Measurements from ENCODE around the gene CACNA2D4. TPM values are rescaled to one million over a fixed set of nuclear protein-coding genes. Genes with fewer than 3 reads are reported as not detected.
"Not testable (repeated sequence)": the region's sequence is repeated elsewhere in the genome, so short reads cannot be mapped to it uniquely, and the experiment has no call there.

Gene CACNA2D4
- total RNA-seq, 4 donors from 2014 or later, result 0.27 to 3.1 (median 0.92) TPM

DNA sequence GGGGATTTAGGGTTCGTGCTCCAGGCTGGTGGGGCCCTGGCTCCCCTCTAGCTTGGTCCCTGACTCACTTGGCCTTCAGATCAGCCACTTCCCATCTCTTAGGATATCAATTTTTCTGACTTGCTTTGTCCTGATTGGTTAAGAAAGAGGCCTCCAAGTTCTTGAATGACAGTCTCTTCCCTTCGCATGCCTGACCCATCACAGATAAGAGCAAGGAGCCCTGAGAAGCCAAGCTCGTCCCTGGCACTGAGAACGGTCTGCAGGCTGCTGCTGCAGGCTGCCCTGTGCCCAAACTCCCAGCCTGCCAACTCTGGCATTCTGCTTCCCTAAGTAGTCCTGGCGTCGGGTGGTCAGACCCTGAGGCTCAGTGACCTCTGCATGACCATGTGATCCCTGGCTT, 98.9 kb downstream of the CACNA2D4 start:
- Histone ChIP-seq H3K9me3 (no peaks in the 10 kb centered on the region), H3K27ac (no peak overlapping the region), H3K4me3 (no peak overlapping the region), H3K27me3 (peaks cover 0 to 86% (median 6%) of the 10 kb centered on the region in 4 donors), H3K36me3 (no peaks in the 10 kb centered on the region), H3K4me1 (peaks cover 0 to 5% (median 0%) of the 10 kb centered on the region in 3 donors)
- DNase-seq, result no peak
- WGBS, 2 donors, result 37 to 51% methylated on average over 5 to 6 of the region's 6 CpGs
- intact Hi-C loops (cut with DNase I), result no loop called here
- TF ChIP-seq POLR2A (IDR thresholded peaks at IDR 0.05), result no peak
- TF ChIP-seq, protein P1, sequence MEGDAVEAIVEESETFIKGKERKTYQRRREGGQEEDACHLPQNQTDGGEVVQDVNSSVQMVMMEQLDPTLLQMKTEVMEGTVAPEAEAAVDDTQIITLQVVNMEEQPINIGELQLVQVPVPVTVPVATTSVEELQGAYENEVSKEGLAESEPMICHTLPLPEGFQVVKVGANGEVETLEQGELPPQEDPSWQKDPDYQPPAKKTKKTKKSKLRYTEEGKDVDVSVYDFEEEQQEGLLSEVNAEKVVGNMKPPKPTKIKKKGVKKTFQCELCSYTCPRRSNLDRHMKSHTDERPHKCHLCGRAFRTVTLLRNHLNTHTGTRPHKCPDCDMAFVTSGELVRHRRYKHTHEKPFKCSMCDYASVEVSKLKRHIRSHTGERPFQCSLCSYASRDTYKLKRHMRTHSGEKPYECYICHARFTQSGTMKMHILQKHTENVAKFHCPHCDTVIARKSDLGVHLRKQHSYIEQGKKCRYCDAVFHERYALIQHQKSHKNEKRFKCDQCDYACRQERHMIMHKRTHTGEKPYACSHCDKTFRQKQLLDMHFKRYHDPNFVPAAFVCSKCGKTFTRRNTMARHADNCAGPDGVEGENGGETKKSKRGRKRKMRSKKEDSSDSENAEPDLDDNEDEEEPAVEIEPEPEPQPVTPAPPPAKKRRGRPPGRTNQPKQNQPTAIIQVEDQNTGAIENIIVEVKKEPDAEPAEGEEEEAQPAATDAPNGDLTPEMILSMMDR (IDR thresholded peaks at IDR 0.05), result no peak

DNA sequence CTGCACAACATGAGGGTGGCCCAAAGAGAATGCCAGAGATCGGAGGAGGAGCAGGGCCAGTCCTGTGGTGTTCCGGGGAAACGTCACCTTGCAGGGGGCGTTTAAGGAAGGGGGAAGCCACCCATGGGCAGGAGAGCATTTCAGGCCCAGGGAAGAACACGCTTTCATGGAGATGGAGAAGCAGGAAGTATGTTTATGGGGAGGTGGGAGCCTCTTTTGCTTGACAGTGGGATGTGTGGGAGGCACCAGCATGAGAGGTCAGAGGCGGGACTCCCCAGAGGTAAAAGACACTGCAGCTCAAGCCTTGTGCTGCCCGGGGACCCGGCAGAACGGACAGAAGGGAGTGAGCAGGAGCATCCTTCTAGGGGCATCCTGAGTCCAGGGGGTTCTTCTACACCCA, 99.4 kb downstream of the CACNA2D4 start:
- TF ChIP-seq POLR2A (IDR thresholded peaks at IDR 0.05), result no peak
- TF ChIP-seq, protein P1 (IDR thresholded peaks at IDR 0.05), result no peak
- peaks cover 0 to 85% (median 6%) of the 10 kb centered on the region in 4 donors for H3K27me3 ChIP-seq
- H3K4me3 ChIP-seq, result no peak overlapping the region
- 68% methylated on average over 9 of the region's 9 CpGs for WGBS, 2 donors
- peaks cover 0 to 5% (median 0%) of the 10 kb centered on the region in 3 donors for H3K4me1 ChIP-seq
- no peaks in the 10 kb centered on the region for H3K36me3 ChIP-seq
- DNase-seq, result no peak
- no peak overlapping the region for H3K27ac ChIP-seq
- H3K9me3 ChIP-seq, result no peaks in the 10 kb centered on the region
- intact Hi-C loops (cut with DNase I), result no loop called here

DNA sequence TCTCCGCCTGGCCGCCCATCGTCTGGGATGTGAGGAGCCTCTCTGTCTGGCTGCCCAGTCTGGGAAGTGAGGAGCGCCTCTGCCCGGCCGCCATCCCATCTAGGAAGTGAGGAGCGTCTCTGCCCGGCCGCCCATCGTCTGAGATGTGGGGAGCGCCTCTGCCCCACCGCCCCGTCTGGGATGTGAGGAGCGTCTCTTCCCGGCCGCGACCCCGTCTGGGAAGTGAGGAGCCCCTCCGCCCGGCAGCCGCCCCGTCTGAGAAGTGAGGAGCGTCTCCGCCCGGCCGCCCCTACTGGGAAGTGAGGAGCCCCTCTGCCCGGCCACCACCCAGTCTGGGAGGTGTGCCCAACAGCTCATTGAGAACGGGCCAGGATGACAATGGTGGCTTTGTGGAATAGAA, 100.5 kb downstream of the CACNA2D4 start:
- H3K9me3 ChIP-seq; H3K27ac ChIP-seq; H3K4me3 ChIP-seq; intact Hi-C loops (cut with DNase I); DNase-seq; H3K36me3 ChIP-seq; H3K4me1 ChIP-seq: not testable (repeated sequence)
- H3K27me3 ChIP-seq, result peaks cover 0 to 82% (median 6%) of the 10 kb centered on the region in 4 donors
- WGBS, 2 donors, result no CpG with 5 or more reads among the region's 28 CpGs

DNA sequence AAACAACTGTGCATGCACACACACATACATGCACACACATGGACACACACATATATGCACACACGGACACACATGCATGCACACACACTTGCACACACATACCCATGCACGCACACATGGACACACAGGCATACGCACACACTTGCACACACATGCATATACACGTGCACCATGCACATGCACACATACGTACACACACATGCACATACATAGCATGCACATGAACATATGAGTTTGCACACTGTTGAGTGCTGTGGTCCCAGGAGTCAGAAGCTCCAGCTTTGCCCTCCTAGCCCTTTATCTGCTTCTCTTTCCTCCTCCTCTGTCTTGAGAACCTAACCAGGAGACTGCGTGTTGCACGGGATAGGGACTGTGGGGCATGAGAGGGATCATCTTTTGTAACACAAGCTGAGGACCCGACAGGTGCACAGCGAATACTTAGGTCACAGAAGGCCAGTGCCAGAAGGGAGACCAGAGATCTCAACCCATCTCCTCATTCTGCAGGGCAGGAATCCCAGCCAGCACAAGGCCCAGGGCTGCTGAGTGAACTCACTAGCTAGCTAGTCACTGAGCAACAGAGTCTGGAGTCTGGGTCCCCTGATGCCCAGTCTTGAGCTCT, 101.6 kb downstream of the CACNA2D4 start:
- Histone ChIP-seq H3K9me3 (no peaks in the 10 kb centered on the region), H3K27ac (no peak overlapping the region), H3K4me1 (peaks cover 0 to 10% (median 0%) of the 10 kb centered on the region in 3 donors), H3K4me3 (no peak overlapping the region), H3K36me3 (no peaks in the 10 kb centered on the region), H3K27me3 (peaks cover 0 to 71% (median 4%) of the 10 kb centered on the region in 4 donors)
- TF ChIP-seq, protein P1 (IDR thresholded peaks at IDR 0.05), result no peak
- no peak for TF ChIP-seq POLR2A (IDR thresholded peaks at IDR 0.05)
- no peak for DNase-seq
- intact Hi-C loops (cut with DNase I), result no loop called here
- 88 to 94% methylated on average over 5 to 8 of the region's 9 CpGs for WGBS, 2 donors

DNA sequence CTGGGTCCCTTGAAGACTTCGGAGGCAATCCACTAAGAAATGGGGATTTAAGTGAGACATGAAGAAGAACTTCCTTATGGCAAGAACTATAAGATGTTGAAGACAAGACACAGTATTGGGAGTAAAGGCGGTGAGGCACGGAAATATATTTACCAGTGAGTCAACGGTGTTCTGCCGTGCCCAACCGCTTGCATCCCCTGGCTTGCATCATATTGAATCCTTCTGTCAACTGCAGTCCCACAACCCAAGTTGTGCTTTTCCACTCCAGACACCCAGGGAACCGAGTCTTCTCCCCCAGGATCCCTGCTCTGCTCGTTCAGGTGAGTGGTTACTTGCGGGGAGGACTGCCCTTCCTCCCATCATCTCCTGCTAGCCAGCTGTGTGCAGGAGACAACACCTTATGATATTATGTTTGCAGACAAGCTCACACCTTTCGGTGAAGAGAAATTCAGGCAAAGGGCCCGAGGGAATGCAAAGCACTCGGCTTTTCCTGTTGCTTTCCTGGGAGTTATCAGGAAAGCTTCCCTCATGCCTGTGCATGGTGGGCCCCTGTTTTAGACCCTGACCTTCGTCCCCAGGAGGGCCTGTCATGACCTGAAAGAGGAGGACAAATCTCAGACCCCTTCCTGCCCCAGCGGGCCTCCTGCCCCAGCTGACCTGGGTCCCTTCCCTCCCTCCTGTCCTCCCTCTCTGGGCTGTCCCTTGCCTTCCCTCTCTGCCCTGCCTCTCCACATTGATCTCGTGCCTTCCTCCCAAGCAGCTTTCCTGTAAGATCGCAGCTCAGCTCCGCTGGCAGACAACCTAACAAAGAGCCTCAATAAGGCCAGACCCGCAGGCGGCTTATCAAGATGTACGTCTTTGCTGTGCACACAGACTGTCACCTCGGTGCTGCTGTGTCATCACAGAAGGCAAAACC, 102.4 kb downstream of the CACNA2D4 start:
- WGBS, 2 donors, result 54 to 56% methylated on average over 16 to 18 of the region's 21 CpGs
- H3K4me1 ChIP-seq, result peaks cover 0 to 11% (median 0%) of the 10 kb centered on the region in 3 donors

More for the DNA sequence above, 102.4 kb downstream of the CACNA2D4 start:
- H3K4me3 ChIP-seq, result no peak overlapping the region
- peaks cover 0 to 69% (median under 1%) of the 10 kb centered on the region in 4 donors for H3K27me3 ChIP-seq
- no peaks in the 10 kb centered on the region for H3K36me3 ChIP-seq
- H3K9me3 ChIP-seq, result no peaks in the 10 kb centered on the region
- TF ChIP-seq POLR2A (IDR thresholded peaks at IDR 0.05), result no peak
- TF ChIP-seq, protein P1 (IDR thresholded peaks at IDR 0.05), result no peak
- intact Hi-C loops (cut with DNase I), result no loop called here
- no peak for DNase-seq
- no peak overlapping the region for H3K27ac ChIP-seq
